Activated naive CD8-positive, alpha-beta T cell treated with anti-CD3 and anti-CD28 coated beads, Interleukin-2, amount 10 ng/mL, durations not matched to agents 7 days and 5 days (primary cell): ENCODE results near the gene GJA10. TPM values are rescaled to one million over a fixed set of nuclear protein-coding genes. Genes with fewer than 3 reads are reported as not detected.
"Not testable (repeated sequence)": the region's sequence is repeated elsewhere in the genome, so short reads cannot be mapped to it uniquely, and the experiment has no call there.

Experiments
- ATAC-seq: fragments of 150-1000 bp; cut with Tn5 transposase; one replicate; pipeline ENCODE4 v1.10.0; 2021; ENCODE audit warnings: low read depth, moderate library complexity
- POLR2A ChIA-PET: fragments of 350-600 bp; sonication (Branson Sonifier 250); formaldehyde crosslinking; loops from one replicate; lab custom pipeline; 2021; ENCODE audit warnings: antibody characterized with exemption; lab: Charles Lee
- DNase-seq: peaks from one replicate; pipeline ENCODE4 v3.0.0; 2021
- H3K27ac Mint-ChIP-seq: one replicate; pipeline ENCODE4 v1.8.0; 2022; ENCODE audit warnings: mild to moderate bottlenecking, mixed read lengths
- H3K27me3 Mint-ChIP-seq: one replicate; pipeline ENCODE4 v1.8.0; 2022; ENCODE audit warnings: mild to moderate bottlenecking, moderate library complexity, mixed read lengths
- H3K36me3 Mint-ChIP-seq: one replicate; pipeline ENCODE4 v1.8.0; 2021; ENCODE audit warnings: mild to moderate bottlenecking, mixed read lengths
- H3K4me1 Mint-ChIP-seq: one replicate; pipeline ENCODE4 v1.8.0; 2021; ENCODE audit warnings: mixed read lengths
- H3K4me3 Mint-ChIP-seq: one replicate; pipeline ENCODE4 v1.8.0; 2022; ENCODE audit warnings: mild to moderate bottlenecking, moderate library complexity, mixed read lengths
- H3K9me3 Mint-ChIP-seq: one replicate; pipeline ENCODE4 v1.8.0; 2021; ENCODE audit warnings: mixed read lengths
- total RNA-seq, 2 experiments: library from RNA; stranded (reverse); gene quantifications; one replicate each; pipeline ENCODE4 v1.2.3, GENCODE V29; 2021

GJA10 gene
- total RNA-seq, 2 experiments from 2014 or later, result not detected

GRCh38 chr6:89888871-89889270 is 5.4 kb upstream of the GJA10 start:
- H3K27ac Mint-ChIP-seq, result no peak overlapping the region

GRCh38 chr6:89890845-89891528 is 3.3 kb upstream of the GJA10 start:
- not testable (repeated sequence) for H3K9me3 Mint-ChIP-seq, H3K36me3 Mint-ChIP-seq, H3K27ac Mint-ChIP-seq, H3K4me3 Mint-ChIP-seq, ATAC-seq, H3K4me1 Mint-ChIP-seq, DNase-seq
- POLR2A ChIA-PET, result interaction anchor here (0.7 kb wide), 1 partner anchor 18 kb away, joined by 3 read pairs; no protein-coding TSS in a partner anchor
- peaks cover 47% of the 10 kb centered on the region for H3K27me3 Mint-ChIP-seq

More at GRCh38 chr6:89888871-89889270, 5.4 kb upstream of the GJA10 start:
- Mint-ChIP-seq H3K4me3 (no peak overlapping the region), H3K27me3 (peaks cover 36% of the 10 kb centered on the region), H3K4me1 (peaks cover 2% of the 10 kb centered on the region), H3K9me3 (no peaks in the 10 kb centered on the region), H3K36me3 (no peaks in the 10 kb centered on the region)
- DNase-seq (no peak), ATAC-seq (no peak)
- POLR2A ChIA-PET, result no interaction called here

GRCh38 chr6:89892577-89892976 is 1.7 kb upstream of the GJA10 start:
- H3K9me3 Mint-ChIP-seq, ATAC-seq, H3K36me3 Mint-ChIP-seq, H3K27ac Mint-ChIP-seq, POLR2A ChIA-PET, H3K4me3 Mint-ChIP-seq, DNase-seq, H3K4me1 Mint-ChIP-seq: not testable (repeated sequence)
- H3K27me3 Mint-ChIP-seq, result peaks cover 53% of the 10 kb centered on the region

- peak; percentile 45 for ATAC-seq
Observed at GRCh38 chr6:89895276-89895874, 1.1 kb downstream of the GJA10 start.

GRCh38 chr6:89910001-89910901 is 16.0 kb downstream of the GJA10 start:
- H3K27ac Mint-ChIP-seq, result peak overlapping the region; percentile 22
- POLR2A ChIA-PET, DNase-seq, H3K9me3 Mint-ChIP-seq, H3K4me1 Mint-ChIP-seq, ATAC-seq, H3K36me3 Mint-ChIP-seq, H3K27me3 Mint-ChIP-seq: not testable (repeated sequence)
- peak overlapping the region; percentile 53 for H3K4me3 Mint-ChIP-seq

More at GRCh38 chr6:89895276-89895874, 1.1 kb downstream of the GJA10 start:
- Mint-ChIP-seq H3K4me3 (no peak overlapping the region), H3K36me3 (no peaks in the 10 kb centered on the region), H3K27ac (no peak overlapping the region), H3K9me3 (no peaks in the 10 kb centered on the region), H3K27me3 (peaks cover 49% of the 10 kb centered on the region), H3K4me1 (peaks cover 2% of the 10 kb centered on the region)
- no peak for DNase-seq
- POLR2A ChIA-PET, result no interaction called here

GRCh38 chr6:89910902-89911240 is 16.6 kb downstream of the GJA10 start:
- DNase-seq (no peak), ATAC-seq (no peak)
- Mint-ChIP-seq H3K4me3 (no peak overlapping the region), H3K36me3 (peaks cover 3% of the 10 kb centered on the region), H3K27ac (no peak overlapping the region), H3K27me3 (peaks cover 4% of the 10 kb centered on the region), H3K4me1 (peaks cover 9% of the 10 kb centered on the region), H3K9me3 (peaks cover 5% of the 10 kb centered on the region)
- POLR2A ChIA-PET, result no interaction called here

GRCh38 chr6:89916136-89916920 is 22.1 kb downstream of the GJA10 start:
- H3K36me3 Mint-ChIP-seq, result peaks cover 8% of the 10 kb centered on the region
- H3K9me3 Mint-ChIP-seq, result peaks cover 19% of the 10 kb centered on the region
- DNase-seq, result no peak
- peaks cover 7% of the 10 kb centered on the region for H3K27me3 Mint-ChIP-seq
- peaks cover 2% of the 10 kb centered on the region for H3K4me1 Mint-ChIP-seq
- H3K27ac Mint-ChIP-seq, result no peak overlapping the region
- POLR2A ChIA-PET, result no interaction called here
- no peak overlapping the region for H3K4me3 Mint-ChIP-seq
- no peak for ATAC-seq

GRCh38 chr6:89917216-89917615 is 22.9 kb downstream of the GJA10 start:
- H3K36me3 Mint-ChIP-seq, result peaks cover 8% of the 10 kb centered on the region
- peaks cover 7% of the 10 kb centered on the region for H3K27me3 Mint-ChIP-seq
- no peak for DNase-seq
- H3K4me3 Mint-ChIP-seq, result no peak overlapping the region
- H3K4me1 Mint-ChIP-seq, result peaks cover 2% of the 10 kb centered on the region
- no peak for ATAC-seq
- H3K9me3 Mint-ChIP-seq, result peaks cover 19% of the 10 kb centered on the region
- H3K27ac Mint-ChIP-seq, result peak overlapping the region; percentile 20
- POLR2A ChIA-PET, result no interaction called here

- POLR2A ChIA-PET, result no interaction called here
- H3K27me3 Mint-ChIP-seq, result peaks cover 9% of the 10 kb centered on the region
- H3K4me1 Mint-ChIP-seq, result peaks cover 2% of the 10 kb centered on the region
- peaks cover 19% of the 10 kb centered on the region for H3K9me3 Mint-ChIP-seq
- no peak for ATAC-seq
- DNase-seq, result no peak
- H3K36me3 Mint-ChIP-seq, result peaks cover 8% of the 10 kb centered on the region
- H3K27ac Mint-ChIP-seq, result no peak overlapping the region
- H3K4me3 Mint-ChIP-seq, result no peak overlapping the region
Observed at GRCh38 chr6:89917801-89918366, 23.6 kb downstream of the GJA10 start.

GRCh38 chr6:89921197-89921596 is 26.9 kb downstream of the GJA10 start:
- peaks cover 7% of the 10 kb centered on the region for H3K27me3 Mint-ChIP-seq
- peaks cover 13% of the 10 kb centered on the region for H3K9me3 Mint-ChIP-seq
- H3K4me1 Mint-ChIP-seq, result peaks cover 8% of the 10 kb centered on the region
- POLR2A ChIA-PET, result no interaction called here
- H3K4me3 Mint-ChIP-seq, result no peak overlapping the region
- H3K36me3 Mint-ChIP-seq, result peaks cover 9% of the 10 kb centered on the region
- ATAC-seq (no peak), DNase-seq (no peak)
- H3K27ac Mint-ChIP-seq, result no peak overlapping the region

- Mint-ChIP-seq H3K36me3 (peaks cover 10% of the 10 kb centered on the region), H3K4me1 (peaks cover 11% of the 10 kb centered on the region), H3K9me3 (peaks cover 11% of the 10 kb centered on the region), H3K27me3 (peaks cover 7% of the 10 kb centered on the region), H3K4me3 (no peak overlapping the region), H3K27ac (no peak overlapping the region)
- POLR2A ChIA-PET, result no interaction called here
- ATAC-seq (peak; percentile 9), DNase-seq (no peak)
Observed at GRCh38 chr6:89921691-89922090, 27.4 kb downstream of the GJA10 start.

GRCh38 chr6:89924231-89924630 is 30.0 kb downstream of the GJA10 start:
- peaks cover 5% of the 10 kb centered on the region for H3K27me3 Mint-ChIP-seq
- H3K4me3 Mint-ChIP-seq, result no peak overlapping the region
- DNase-seq (no peak), ATAC-seq (no peak)
- H3K27ac Mint-ChIP-seq, result no peak overlapping the region
- H3K9me3 Mint-ChIP-seq, result peaks cover 1% of the 10 kb centered on the region
- POLR2A ChIA-PET, result interaction anchor here (0.6 kb wide), 1 partner anchor 498 kb away, joined by 3 read pairs; no protein-coding TSS in a partner anchor
- H3K36me3 Mint-ChIP-seq, result peaks cover 27% of the 10 kb centered on the region
- H3K4me1 Mint-ChIP-seq, result peaks cover 20% of the 10 kb centered on the region
